ENCODE results near the gene C1QTNF3.

GRCh38 chr5:33978306-33978705 lies 64.7 kb downstream of the C1QTNF3 start:
- no peak for TF ChIP-seq CTCF (IDR thresholded peaks at IDR 0.05)
- no peak for TF ChIP-seq POLR2A (IDR thresholded peaks at IDR 0.05; ENCODE audit: low read depth)
- TF ChIP-seq POLR2AphosphoS5 (IDR thresholded peaks at IDR 0.05): no peak

Measured in esophagus muscularis mucosa (tissue), 3 donors.